HepG2 (cell line): ENCODE results near the gene NFIC.

Source experiments
- EZH2 ChIP-seq: conservative IDR thresholded peaks from 2 replicates; pipeline ENCODE4 v1.6.1; 2012; ENCODE audit warnings: mild to moderate bottlenecking, low read depth, low read length, moderate library complexity
- HDAC6 ChIP-seq: fragments of 200-600 bp; sonication (generic); IDR thresholded peaks from 2 replicates; pipeline ENCODE4 v1.7.0; 2017; ENCODE audit warnings: mild to moderate bottlenecking, antibody characterized with exemption, low read length, low read depth
- MTA3 ChIP-seq: sonication (generic); formaldehyde crosslinking; IDR thresholded peaks from 2 replicates; pipeline ENCODE4 v1.4.0; 2020; ENCODE audit warnings: missing genetic modification reagents
- MYC ChIP-seq: sonication (generic); formaldehyde crosslinking; IDR thresholded peaks from 2 replicates; pipeline ENCODE4 v1.9.0; 2021; ENCODE audit warnings: missing genetic modification reagents, borderline replicate concordance
- PAF1 ChIP-seq: IDR thresholded peaks from 2 replicates; pipeline ENCODE4 v1.6.1; 2016; ENCODE audit warnings: missing genetic modification reagents, missing compliant biosample characterization
- POLR2A ChIP-seq, 2 experiments: IDR thresholded peaks; 2 replicates each; pipeline ENCODE4 v1.6.1; 2011; ENCODE audit warnings: low read depth in 2 of 2, low read length in 2 of 2, mild to moderate bottlenecking in 1 of 2, moderate library complexity in 1 of 2; ENCODE audit not compliant: insufficient read depth in 1 of 2
- USF2 ChIP-seq, 2 experiments: sonication (generic) in 1 of 2; formaldehyde crosslinking in 1 of 2; IDR thresholded peaks; 2 replicates each; pipeline versions ENCODE4 v1.5.1 to v1.6.1; 2011 to 2020; ENCODE audit warnings: borderline replicate concordance in 1 of 2, low read depth in 1 of 2, low read length in 1 of 2, mild to moderate bottlenecking in 1 of 2, missing genetic modification reagents in 1 of 2, moderate library complexity in 1 of 2
- ZFP36 ChIP-seq: fragments of 150-350 bp; IDR thresholded peaks from 2 replicates; pipeline ENCODE4 v1.6.1; 2018; ENCODE audit warnings: borderline replicate concordance, low read length, low read depth; ENCODE audit not compliant: partially characterized antibody
- ZNF318 ChIP-seq: sonication (generic); formaldehyde crosslinking; IDR thresholded peaks from 2 replicates; pipeline ENCODE4 v1.4.0; 2020; ENCODE audit warnings: mild to moderate bottlenecking, missing genetic modification reagents
- ZNF564 ChIP-seq: sonication (generic); formaldehyde crosslinking; IDR thresholded peaks from 2 replicates; pipeline ENCODE4 v1.8.1; 2023; ENCODE audit warnings: mild to moderate bottlenecking, missing genetic modification reagents
- TF ChIP-seq, protein P1 (sequence below): sonication (generic); formaldehyde crosslinking; IDR thresholded peaks from 2 replicates; pipeline ENCODE4 v1.5.0; 2020; ENCODE audit warnings: mild to moderate bottlenecking, missing genetic modification reagents
- TF ChIP-seq, protein P2 (sequence below): IDR thresholded peaks from 2 replicates; pipeline ENCODE4 v1.6.1; 2016; ENCODE audit warnings: low read depth, missing genetic modification reagents, missing compliant biosample characterization

DNA sequence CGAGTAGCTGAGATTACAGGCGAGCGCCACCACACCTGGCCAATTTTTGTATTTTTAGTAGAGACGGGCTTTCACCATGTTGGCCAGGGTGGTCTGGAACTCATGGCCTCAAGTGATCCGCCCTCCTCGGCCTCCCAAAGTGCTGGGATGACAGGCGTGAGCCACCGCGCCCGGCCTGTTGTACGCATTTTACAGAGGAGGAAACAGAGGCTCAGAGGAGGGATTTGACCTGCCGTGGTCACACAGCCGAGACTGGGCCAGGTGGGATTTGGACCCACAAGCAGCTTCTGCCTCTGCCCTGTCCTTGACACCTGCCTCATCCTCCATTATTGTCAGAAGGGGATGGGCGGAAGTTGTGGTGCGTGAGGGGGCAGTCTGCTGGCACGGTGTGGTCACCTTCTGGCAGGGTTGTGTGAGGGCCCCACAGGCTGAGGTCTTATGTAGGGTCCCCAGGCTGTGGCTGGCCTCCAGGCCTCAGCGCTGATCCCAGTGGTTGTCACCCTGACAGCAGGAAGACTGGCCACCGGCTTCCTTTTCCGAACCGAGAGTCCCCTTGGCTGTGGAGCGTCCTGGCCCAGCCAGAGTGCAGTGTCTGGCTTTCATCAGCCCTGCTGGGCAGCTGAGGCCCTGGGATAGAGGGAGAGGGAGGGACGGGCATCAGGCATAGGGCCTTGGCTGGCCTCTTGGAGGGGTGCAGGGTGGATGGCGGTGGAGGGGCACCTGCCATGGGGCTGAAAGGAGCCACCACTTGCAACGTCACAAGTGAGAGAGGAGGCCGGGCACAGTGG lies 20.3 kb downstream of the NFIC start:
- TF ChIP-seq POLR2A (IDR thresholded peaks at IDR 0.05; ENCODE audit: insufficient read depth in 1 of 2, low read depth in 2 of 2, low read length in 2 of 2) (no peak), ZFP36 (no peak), ZNF318 (CRISPR knock-in tag) (no peak), PAF1 (CRISPR knock-in tag) (no peak), EZH2 (no peak), HDAC6 (no peak), USF2 (IDR thresholded peaks at IDR 0.05; ENCODE audit: low read depth, low read length) (no peak), USF2 (CRISPR knock-in tag; IDR thresholded peaks at IDR 0.05; ENCODE audit: borderline replicate concordance) (no peak), MTA3 (no peak), ZNF564 (CRISPR knock-in tag) (no peak), MYC (CRISPR knock-in tag) (no peak)
- TF ChIP-seq, protein P1, sequence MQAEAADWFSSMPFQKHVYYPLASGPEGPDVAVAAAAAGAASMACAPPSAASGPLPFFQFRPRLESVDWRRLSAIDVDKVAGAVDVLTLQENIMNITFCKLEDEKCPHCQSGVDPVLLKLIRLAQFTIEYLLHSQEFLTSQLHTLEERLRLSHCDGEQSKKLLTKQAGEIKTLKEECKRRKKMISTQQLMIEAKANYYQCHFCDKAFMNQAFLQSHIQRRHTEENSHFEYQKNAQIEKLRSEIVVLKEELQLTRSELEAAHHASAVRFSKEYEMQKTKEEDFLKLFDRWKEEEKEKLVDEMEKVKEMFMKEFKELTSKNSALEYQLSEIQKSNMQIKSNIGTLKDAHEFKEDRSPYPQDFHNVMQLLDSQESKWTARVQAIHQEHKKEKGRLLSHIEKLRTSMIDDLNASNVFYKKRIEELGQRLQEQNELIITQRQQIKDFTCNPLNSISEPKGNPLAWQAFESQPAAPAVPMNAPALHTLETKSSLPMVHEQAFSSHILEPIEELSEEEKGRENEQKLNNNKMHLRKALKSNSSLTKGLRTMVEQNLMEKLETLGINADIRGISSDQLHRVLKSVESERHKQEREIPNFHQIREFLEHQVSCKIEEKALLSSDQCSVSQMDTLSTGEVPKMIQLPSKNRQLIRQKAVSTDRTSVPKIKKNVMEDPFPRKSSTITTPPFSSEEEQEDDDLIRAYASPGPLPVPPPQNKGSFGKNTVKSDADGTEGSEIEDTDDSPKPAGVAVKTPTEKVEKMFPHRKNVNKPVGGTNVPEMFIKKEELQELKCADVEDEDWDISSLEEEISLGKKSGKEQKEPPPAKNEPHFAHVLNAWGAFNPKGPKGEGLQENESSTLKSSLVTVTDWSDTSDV (CRISPR knock-in tag): no peak
- TF ChIP-seq, protein P2, sequence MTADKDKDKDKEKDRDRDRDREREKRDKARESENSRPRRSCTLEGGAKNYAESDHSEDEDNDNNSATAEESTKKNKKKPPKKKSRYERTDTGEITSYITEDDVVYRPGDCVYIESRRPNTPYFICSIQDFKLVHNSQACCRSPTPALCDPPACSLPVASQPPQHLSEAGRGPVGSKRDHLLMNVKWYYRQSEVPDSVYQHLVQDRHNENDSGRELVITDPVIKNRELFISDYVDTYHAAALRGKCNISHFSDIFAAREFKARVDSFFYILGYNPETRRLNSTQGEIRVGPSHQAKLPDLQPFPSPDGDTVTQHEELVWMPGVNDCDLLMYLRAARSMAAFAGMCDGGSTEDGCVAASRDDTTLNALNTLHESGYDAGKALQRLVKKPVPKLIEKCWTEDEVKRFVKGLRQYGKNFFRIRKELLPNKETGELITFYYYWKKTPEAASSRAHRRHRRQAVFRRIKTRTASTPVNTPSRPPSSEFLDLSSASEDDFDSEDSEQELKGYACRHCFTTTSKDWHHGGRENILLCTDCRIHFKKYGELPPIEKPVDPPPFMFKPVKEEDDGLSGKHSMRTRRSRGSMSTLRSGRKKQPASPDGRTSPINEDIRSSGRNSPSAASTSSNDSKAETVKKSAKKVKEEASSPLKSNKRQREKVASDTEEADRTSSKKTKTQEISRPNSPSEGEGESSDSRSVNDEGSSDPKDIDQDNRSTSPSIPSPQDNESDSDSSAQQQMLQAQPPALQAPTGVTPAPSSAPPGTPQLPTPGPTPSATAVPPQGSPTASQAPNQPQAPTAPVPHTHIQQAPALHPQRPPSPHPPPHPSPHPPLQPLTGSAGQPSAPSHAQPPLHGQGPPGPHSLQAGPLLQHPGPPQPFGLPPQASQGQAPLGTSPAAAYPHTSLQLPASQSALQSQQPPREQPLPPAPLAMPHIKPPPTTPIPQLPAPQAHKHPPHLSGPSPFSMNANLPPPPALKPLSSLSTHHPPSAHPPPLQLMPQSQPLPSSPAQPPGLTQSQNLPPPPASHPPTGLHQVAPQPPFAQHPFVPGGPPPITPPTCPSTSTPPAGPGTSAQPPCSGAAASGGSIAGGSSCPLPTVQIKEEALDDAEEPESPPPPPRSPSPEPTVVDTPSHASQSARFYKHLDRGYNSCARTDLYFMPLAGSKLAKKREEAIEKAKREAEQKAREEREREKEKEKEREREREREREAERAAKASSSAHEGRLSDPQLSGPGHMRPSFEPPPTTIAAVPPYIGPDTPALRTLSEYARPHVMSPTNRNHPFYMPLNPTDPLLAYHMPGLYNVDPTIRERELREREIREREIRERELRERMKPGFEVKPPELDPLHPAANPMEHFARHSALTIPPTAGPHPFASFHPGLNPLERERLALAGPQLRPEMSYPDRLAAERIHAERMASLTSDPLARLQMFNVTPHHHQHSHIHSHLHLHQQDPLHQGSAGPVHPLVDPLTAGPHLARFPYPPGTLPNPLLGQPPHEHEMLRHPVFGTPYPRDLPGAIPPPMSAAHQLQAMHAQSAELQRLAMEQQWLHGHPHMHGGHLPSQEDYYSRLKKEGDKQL (CRISPR knock-in tag): no peak
